T-helper 2 cell treated with Interferon-gamma antibody and Interleukin-4, amounts not matched to agents 100 ng/mL and 5 ng/mL, for 36 hours (primary cell): ENCODE data around the gene TRIM63. TPM values are rescaled to one million over a fixed set of nuclear protein-coding genes. Genes with fewer than 3 reads are reported as not detected.
"Not testable (repeated sequence)": the region's sequence is repeated elsewhere in the genome, so short reads cannot be mapped to it uniquely, and the experiment has no call there.

Experiments
- intact Hi-C: fragments of 100-400 bp; cut with micrococcal nuclease; formaldehyde crosslinking; loops from one replicate; pipeline ENCODE4 v1.15.1; 2023
- total RNA-seq: library from RNA; stranded (reverse); gene quantifications from 2 replicates; pipeline ENCODE4 v1.2.3, GENCODE V29; 2022

TRIM63 gene
- total RNA-seq: not detected in 2 replicates

DNA sequence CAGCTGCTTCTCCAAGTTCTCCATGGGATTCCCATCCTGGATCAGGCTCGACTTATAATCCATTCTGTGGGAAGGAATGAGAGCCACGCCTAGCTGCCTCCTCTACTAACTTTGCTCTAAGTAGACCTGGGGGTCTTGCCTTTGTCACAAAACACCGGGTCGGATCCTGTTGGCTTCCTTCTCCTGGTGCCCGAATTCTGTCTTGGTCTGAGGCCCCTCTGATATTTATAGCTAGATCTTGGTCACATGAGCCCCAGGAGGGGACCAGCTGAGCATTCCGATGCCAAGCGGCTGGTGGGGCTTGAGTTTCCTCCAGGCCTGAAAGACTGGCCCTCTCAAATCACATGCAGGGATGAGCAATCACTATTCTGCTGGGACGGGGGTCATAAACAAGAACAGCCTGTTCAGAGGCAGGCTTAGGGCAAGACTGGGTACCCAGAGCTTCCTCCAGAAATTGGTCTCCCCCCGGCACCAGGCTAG lies at the start of gene TRIM63:
Gene TRIM63, minus strand, starts transcription at position 199 of the 480 bp plus-strand sequence. Its CDS starts 136 bp downstream, at position 63.
- intact Hi-C loops: no loop called here

DNA sequence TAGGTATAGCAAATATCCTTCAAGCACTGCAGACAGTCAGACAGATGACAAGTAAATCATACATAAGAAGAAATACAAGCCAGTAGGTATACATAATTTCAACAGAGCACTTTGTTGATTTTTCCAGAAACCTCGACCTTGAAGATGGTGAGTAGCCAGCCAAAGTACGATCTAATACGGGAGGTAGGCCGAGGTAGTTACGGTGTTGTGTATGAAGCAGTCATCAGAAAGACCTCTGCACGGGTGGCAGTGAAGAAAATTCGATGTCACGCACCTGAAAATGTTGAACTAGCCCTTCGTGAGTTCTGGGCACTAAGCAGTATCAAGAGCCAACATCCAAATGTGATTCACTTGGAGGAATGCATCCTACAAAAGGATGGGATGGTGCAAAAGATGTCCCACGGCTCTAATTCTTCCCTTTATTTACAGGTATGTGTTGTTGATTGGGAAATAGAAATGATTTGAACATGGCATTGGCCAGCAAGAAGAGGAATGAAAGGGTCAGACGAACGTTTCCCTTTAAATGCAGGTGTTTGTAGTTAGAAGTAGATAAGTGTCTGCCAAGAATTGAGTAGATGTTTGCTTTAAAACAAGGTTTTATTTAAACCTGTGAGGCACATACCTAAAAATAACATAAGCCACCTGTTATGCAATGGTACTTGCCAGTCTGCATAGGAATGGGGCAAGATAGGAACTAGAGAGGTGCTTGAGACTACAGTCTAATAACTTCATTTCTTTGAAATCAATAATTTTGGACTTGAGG lies 46.9 kb upstream of the TRIM63 start:
- intact Hi-C loops: loop anchor here (5.0 kb wide), 3 partner anchors 77 to 207 kb away; partner anchors contain the start of genes CD52 and STMN1

GRCh38 chr1:26112407-26112775 lies 45.0 kb upstream of the TRIM63 start:
- intact Hi-C loops: loop anchor here (5.0 kb wide), 3 partner anchors 75 to 205 kb away; partner anchors contain the start of genes CD52 and STMN1

DNA sequence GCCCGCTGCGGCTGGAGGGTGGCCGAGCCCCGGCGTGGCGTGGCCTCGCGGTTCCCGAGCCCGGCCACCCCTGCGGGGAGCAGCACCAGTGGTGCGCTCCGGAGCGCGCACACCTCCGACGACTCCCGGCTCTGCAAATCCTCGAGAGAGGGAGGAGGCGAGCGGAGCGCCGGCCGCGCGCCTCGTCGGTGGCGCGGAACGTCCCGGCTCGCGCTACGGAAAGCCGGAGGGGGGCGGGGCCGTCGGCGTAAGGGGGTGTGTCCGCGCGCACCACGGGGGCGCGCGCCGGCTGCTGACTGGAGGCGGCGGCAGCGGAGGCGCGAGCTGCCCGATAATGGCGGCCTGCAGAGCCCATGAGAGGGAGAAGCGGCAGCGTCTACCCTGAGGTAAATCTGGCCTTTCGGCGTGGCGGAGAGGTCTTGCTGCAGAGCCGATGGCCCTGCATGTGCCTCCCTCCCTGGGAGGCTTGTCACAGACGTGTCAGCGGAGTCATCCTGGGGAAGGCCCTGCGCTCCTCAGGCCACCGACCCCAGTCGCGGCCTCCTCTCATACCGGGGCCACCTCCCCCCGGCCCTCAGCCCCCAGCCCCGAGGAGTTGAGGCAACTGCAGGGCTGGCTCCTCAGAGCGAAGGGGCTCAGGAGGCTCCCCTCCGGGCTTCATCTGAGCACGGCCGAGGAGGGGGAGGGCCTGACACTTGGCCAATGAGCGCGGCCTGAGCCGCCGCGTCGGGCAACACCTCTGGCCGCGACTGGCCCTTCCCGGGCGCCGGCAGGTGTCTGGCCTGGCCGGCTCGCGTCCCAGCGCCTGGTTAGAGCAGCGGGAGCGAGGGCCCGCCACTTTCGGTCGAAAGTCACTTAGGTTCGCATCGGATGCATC lies 44.3 kb upstream of the TRIM63 start, which contains the start of gene PDIK1L:
Gene PDIK1L, plus strand, starts transcription at position 295 of the 877 bp plus-strand sequence. CDS start 2,485 bp downstream, outside the sequence.
- intact Hi-C loops: loop anchor here (1.0 to 5.0 kb wide), 6 partner anchors 15 to 361 kb away; partner anchors contain the start of genes CD52, CEP85, HMGN2 and STMN1

DNA sequence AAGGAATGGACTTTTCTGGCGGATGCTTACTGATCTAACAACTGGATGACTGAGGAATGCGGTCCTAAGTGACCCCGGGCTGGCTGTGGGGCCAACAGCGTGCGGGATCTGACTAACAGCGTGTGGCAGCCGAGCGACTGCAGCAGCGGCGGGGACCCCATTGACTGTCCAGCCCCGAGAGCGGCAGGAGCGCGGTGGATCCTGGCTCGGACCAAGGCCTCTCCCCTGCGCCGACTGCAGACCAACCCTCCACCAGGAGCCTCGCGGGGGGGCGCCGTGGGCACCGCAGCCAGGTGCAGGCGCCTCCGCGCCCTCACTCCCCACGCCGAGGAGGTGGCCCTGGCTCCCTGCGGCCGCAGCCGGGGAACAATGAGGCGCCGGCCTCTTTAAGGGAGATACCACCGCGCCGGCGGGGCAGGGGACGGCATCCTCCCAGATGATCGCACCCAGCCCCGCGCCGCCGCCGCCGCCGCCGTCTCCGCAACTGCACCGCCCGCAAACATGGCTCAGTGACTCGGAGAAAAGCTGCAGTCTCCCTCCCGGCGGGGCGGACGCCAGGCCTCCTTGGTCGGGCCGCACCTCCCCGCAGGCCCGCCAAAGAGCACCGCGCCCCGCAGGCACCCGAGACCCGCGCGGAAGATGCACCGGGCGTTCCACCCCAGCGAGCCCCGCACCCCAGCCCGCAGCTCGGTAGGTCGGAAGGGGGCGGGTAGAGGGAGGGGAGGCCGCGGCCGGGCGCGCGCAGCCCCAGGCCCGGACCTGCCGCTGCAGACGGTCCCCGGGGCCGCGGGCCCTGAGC lies 43.5 kb upstream of the TRIM63 start:
- intact Hi-C loops: loop anchor here (1.0 to 5.0 kb wide), 6 partner anchors 15 to 361 kb away; partner anchors contain the start of genes CD52, CEP85, HMGN2 and STMN1

- intact Hi-C loops: loop anchor here (5.0 kb wide), 3 partner anchors 72 to 208 kb away; partner anchors contain the start of genes CD52 and STMN1
Observed at GRCh38 chr1:26109229-26110164, 42.1 kb upstream of the TRIM63 start.

- intact Hi-C loops: loop anchor here (1.0 kb wide), 2 partner anchors 40 to 59 kb away; no protein-coding TSS in a partner anchor
Observed at GRCh38 chr1:26105226-26105548, 37.8 kb upstream of the TRIM63 start.

- intact Hi-C loops: no loop called here
Observed at GRCh38 chr1:26102526-26102925, 35.1 kb upstream of the TRIM63 start.

DNA sequence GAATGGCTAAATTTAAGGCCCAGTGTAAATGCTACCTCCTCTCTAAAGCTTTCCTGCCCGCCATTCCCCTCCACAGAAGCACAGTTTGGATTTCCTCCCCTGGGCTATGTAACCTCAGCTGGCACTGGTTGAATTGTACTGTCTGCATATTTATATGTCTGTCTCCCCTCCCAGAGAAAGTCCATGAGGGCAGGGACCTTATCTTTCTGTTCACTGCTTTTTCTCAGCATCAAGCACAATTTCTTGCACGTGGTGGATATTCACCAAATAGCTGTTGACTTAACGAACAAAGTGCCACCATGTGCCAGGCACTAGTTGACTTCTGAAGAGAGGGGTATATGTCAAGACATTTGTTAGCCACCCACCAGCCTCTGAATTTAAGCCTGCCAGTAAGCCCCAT lies 34.7 kb upstream of the TRIM63 start:
- intact Hi-C loops: no loop called here

DNA sequence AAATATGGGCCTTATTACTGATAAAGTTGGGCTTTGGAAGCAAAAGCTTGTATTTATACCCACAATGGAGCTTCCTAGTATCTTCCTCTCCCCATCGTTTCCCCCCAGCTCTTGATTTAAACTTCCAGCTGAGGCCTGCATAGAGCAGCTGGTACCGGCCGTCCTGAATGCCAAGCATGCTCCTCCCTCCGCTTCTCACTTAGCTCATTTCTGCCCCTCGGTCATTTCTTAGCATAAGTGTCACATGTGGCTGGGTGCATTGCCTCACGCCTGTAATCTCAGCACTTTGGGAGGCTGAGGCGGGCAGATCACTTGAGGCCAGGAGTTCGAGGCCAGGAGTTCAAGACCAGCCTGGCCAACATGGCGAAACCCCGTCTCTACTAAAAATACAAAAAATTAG lies 32.8 kb upstream of the TRIM63 start:
- intact Hi-C loops: not testable (repeated sequence)

- intact Hi-C loops: no loop called here
Observed at GRCh38 chr1:26099780-26100179, 32.4 kb upstream of the TRIM63 start.

DNA sequence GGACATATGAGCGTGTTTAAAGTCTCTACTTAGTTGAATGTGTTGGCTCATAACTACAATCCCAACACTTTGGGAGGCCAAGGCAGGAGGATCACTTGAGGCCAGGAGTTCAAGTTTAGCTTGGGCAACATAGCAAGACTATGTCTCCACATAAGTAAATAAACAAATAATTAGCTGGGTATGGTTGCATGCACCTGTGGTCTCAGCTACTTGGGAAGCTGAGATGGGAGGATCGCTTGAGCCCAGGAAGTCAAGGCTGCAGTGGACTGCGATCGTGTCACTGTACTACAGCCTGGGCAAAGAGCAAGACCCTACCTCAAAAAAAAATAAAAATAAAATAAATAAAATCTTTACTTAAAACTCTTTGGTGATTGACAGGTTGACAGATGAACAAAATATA lies 31.2 kb upstream of the TRIM63 start:
- intact Hi-C loops: no loop called here

DNA sequence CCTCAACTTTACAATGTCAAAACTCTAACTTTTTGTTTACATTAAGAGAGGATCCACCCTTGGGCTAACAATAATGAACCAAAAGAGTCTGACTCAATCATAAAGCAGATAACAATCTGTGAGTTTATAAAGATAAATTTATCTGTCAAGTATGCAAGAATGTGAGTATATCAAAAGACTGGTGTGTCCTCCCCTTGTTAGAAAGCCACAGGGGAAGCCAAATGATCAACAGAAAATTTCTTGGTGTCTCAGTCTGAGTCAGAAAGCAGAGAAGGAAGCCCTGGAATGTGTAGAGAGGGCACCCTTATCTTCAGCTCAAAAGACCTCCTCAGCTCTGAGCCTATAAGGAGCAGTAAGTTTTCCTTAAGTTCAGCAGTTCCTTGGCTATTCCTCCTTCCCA lies 30.3 kb upstream of the TRIM63 start:
- intact Hi-C loops: no loop called here

- intact Hi-C loops: no loop called here
Observed at GRCh38 chr1:26096471-26096870, 29.0 kb upstream of the TRIM63 start.

DNA sequence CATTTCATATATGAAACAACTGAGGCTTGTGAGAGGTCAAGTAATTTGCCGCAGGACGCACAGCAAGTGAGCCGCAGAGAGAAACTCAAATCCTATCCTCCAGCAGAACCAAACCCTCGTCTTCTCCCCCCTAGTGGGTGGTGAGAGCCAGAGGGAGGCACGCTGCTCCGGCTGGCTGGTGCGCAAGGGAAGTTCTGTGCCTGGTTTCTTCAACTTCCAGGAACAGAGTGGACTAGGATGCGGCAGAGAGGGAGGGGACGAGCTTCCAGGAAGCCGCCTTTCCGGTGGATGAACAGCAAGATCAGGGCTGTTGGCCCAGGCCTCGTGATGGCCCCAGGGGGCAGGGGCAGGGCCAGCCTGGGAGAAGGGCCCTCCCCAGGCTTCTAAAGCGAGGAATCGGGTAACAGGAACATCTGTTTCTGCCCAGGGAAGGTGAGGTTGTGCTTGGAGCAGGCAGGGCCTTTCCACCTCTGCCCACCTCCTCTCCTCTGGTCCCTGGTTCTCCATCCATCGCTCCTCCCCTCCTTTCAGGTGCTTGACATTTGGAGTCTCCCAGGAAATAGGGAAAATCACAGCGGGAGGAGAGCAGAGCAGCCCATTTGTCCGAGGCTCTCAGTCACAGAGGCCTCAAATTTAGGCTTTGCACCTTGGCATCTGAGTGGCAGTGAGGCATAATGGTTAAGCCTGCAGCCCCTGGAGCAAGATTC lies 27.4 kb upstream of the TRIM63 start:
- intact Hi-C loops: no loop called here

GRCh38 chr1:26094076-26094669 lies 26.7 kb upstream of the TRIM63 start:
- intact Hi-C loops: no loop called here

- intact Hi-C loops: not testable (repeated sequence)
Observed at GRCh38 chr1:26093569-26093968, 26.1 kb upstream of the TRIM63 start.

DNA sequence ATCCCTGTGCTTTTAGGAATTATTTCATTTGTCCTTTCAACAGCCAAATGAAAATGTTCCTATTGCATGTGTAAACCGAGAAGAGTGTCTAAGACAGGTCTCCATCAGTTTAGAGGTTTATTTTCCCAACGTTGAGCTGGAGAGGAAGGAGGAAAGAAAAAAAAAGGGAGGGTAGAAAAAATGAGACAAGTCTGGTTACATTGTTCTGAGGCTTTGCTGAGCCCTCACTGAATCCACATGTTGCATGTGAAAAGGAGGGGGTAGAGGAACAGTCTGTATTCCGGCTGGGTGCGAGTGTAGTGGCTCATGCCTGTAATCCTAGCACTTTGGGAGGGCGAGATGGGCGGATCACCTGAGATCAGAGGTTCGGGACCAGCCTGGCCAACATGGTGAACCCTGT lies 25.0 kb upstream of the TRIM63 start:
- intact Hi-C loops: no loop called here

DNA sequence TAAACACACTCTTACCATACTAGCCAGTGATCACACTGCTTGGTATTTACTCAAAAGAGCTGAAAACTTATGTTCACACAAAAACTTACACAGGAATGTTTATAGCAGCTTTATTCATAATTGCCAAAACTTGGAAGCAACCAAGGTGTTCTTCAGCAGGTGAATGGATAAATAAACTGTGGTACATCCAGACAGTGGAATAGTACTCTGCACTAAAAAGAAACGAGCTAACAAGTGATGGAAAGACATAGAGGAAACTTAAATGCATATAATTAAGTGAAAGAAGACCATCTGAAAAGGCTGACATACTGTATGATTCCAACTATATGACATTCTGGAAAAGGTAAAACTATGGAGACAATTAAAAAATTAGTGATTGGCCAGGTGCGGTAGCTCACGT lies 23.5 kb upstream of the TRIM63 start:
- intact Hi-C loops: no loop called here
